HEK293T (cell line): Measurements from ENCODE around the gene RUNDC3A.

ENCODE experiments used
- CTCF ChIA-PET: fragments of 350-600 bp; formaldehyde crosslinking; extraction: SDS; loops from one replicate; lab custom pipeline; 2021; ENCODE audit warnings: antibody characterized with exemption, inconsistent platforms; lab: Yijun Ruan, JAX
- POLR2A ChIA-PET: fragments of 350-600 bp; formaldehyde crosslinking; extraction: SDS; loops from one replicate; lab custom pipeline; 2020; ENCODE audit warnings: antibody characterized with exemption, inconsistent platforms; lab: Yijun Ruan, JAX
- DNase-seq: peaks from one replicate; pipeline ENCODE4 v3.0.0; 2012; ENCODE audit warnings: mixed read lengths; ENCODE audit errors: extremely low spot score
- ARNT ChIP-seq: fragments of 450-650 bp; IDR thresholded peaks from 2 replicates; pipeline ENCODE4 v1.6.1; 2017; ENCODE audit warnings: mild to moderate bottlenecking
- BHLHE40 ChIP-seq: fragments of 450-650 bp; IDR thresholded peaks from 2 replicates; pipeline ENCODE4 v1.6.1; 2016; ENCODE audit warnings: mild to moderate bottlenecking, moderate library complexity, borderline replicate concordance
- CTBP1 ChIP-seq: fragments of 450-650 bp; IDR thresholded peaks from 2 replicates; pipeline ENCODE4 v1.6.1; 2016; ENCODE audit warnings: borderline replicate concordance
- ELF4 ChIP-seq: fragments of 450-650 bp; IDR thresholded peaks from 2 replicates; pipeline ENCODE4 v1.6.1; 2017; ENCODE audit warnings: antibody characterized with exemption
- FOXA1 ChIP-seq: fragments of 450-650 bp; IDR thresholded peaks from 2 replicates; pipeline ENCODE4 v1.6.1; 2016; ENCODE audit warnings: mild to moderate bottlenecking
- FOXK2 ChIP-seq: fragments of 450-650 bp; IDR thresholded peaks from 2 replicates; pipeline ENCODE4 v1.6.1; 2016; ENCODE audit warnings: mild to moderate bottlenecking
- FOXM1 ChIP-seq: fragments of 450-650 bp; IDR thresholded peaks from 2 replicates; pipeline ENCODE4 v1.6.1; 2017; ENCODE audit warnings: mild to moderate bottlenecking, borderline replicate concordance
- HDGF ChIP-seq: fragments of 450-650 bp; IDR thresholded peaks from 2 replicates; pipeline ENCODE4 v1.6.1; 2017; ENCODE audit warnings: antibody characterized with exemption, borderline replicate concordance
- L3MBTL2 ChIP-seq: fragments of 450-650 bp; conservative IDR thresholded peaks from 2 replicates; pipeline ENCODE4 v1.6.1; 2016; ENCODE audit warnings: mild to moderate bottlenecking
- LEF1 ChIP-seq: fragments of 450-650 bp; IDR thresholded peaks from 2 replicates; pipeline ENCODE4 v1.6.1; 2017; ENCODE audit warnings: mild to moderate bottlenecking, borderline replicate concordance
- NFRKB ChIP-seq: fragments of 450-650 bp; IDR thresholded peaks from 2 replicates; pipeline ENCODE4 v1.6.1; 2016; ENCODE audit warnings: mild to moderate bottlenecking, moderate library complexity
- SP1 ChIP-seq: fragments of 450-650 bp; IDR thresholded peaks from 2 replicates; pipeline ENCODE4 v1.6.1; 2017
- SUZ12 ChIP-seq: fragments of 450-650 bp; IDR thresholded peaks from 2 replicates; pipeline ENCODE4 v1.6.1; 2016; ENCODE audit warnings: mild to moderate bottlenecking
- TARDBP ChIP-seq: fragments of 450-650 bp; IDR thresholded peaks from 2 replicates; pipeline ENCODE4 v1.6.1; 2016
- ZNF384 ChIP-seq: fragments of 450-650 bp; IDR thresholded peaks from 2 replicates; pipeline ENCODE4 v1.6.1; 2016
- TF ChIP-seq, protein P1 (sequence below): fragments of 450-650 bp; IDR thresholded peaks from 2 replicates; pipeline ENCODE4 v1.6.1; 2016

The RUNDC3A gene

DNA sequence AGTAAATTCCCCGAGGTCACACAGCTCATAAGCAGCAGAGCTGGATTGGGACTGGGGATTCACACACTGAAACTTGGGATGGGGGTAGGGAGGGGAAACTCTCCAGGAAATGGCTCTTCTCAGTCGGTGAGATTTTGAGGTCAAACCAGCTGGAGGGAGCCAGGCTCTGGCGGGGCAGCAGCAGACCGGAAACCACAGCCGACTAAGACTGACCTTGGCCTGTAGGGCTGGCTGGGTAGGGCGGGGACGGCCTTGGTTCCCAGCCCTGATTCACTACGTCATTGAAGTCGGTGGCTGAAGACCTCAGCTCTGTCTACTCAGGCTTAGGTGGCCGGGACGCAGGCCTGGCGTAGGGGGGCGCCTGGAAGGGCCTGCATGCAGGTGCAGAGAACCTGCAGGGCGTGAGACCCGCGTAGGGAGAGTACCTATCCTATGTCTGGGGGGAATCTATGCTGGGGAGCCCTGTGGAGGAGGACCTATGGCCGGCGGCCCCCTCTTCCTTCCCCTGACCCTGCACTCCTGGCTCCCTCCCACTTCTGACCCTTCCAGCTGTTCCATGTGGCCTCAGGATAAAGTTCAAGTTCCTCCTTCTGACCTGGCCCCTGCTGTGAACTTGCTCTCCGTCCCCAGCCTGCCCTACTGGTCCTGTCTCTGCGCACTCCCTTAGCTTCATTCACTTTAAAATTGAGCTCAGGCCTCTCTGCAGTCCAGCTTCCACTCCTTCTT is 28.6 kb upstream of the RUNDC3A start:
- DNase-seq = no peak
- TF ChIP-seq ARNT (no peak), TARDBP (no peak), FOXK2 (no peak), L3MBTL2 (no peak), FOXM1 (no peak), SP1 (no peak), HDGF (no peak)
- ChIA-PET CTCF (no interaction called here), POLR2A (no interaction called here)

DNA sequence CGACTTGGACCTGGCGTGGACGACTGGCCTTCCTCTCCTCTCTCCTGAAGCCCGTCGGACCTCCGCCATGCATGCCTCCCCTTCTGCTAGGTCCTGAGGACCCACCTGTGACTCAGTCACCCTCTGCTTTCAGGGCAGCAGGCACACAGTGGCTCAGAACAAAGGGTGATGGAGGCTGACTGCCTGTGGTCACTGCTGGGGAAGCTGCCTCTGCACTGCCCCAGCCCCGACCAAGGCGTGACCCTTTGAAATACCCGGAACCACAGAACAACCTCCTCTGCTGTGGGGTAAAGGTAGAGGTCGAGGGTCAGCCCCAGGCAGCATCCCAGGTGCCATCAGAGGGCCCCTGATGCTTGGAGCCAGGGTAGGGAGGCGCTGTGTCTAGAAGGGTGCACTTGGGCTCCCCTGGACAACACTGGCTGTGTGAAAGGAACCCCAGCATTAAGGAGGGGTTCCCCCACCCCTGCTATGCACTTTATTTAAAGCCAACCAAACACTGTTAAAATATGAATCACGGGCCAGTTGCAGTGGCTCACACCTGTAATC is 27.9 kb upstream of the RUNDC3A start:
- POLR2A ChIA-PET = no interaction called here
- no peak for TF ChIP-seq HDGF
- TF ChIP-seq LEF1 = no peak
- no peak for TF ChIP-seq ELF4
- TF ChIP-seq SP1 = no peak
- TF ChIP-seq TARDBP = no peak
- CTCF ChIA-PET = no interaction called here
- DNase-seq = no peak

DNA sequence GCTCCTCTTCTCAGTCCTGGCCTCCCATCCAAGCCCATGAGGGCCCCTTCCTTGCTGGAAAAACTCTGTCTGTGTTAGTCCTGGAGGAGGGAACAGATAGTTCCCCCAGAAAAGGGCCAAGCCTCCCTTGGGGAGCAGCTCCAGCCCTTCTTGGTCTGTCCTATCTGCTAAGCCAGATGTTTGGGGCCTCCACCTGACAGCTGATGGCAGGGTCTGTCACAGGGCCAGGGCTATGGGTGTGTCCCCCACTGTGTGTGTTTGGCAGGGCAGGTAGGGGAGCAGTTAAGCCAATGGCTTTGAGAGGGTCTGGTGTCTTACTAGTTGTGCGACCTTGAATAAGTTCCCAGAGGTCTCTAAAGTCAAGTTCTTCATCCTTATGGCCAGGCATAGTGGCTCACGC is 26.8 kb upstream of the RUNDC3A start:
- DNase-seq = no peak
- no peak for TF ChIP-seq SUZ12
- no peak for TF ChIP-seq L3MBTL2
- no peak for TF ChIP-seq FOXA1
- no peak for TF ChIP-seq FOXK2
- no peak for TF ChIP-seq FOXM1
- TF ChIP-seq SP1 = no peak
- no peak for TF ChIP-seq HDGF
- no peak for TF ChIP-seq NFRKB
- no peak for TF ChIP-seq ELF4
- no peak for TF ChIP-seq ARNT
- TF ChIP-seq LEF1 = no peak
- no peak for TF ChIP-seq ZNF384
- TF ChIP-seq TARDBP = no peak
- TF ChIP-seq BHLHE40 = no peak
- TF ChIP-seq, protein P1, sequence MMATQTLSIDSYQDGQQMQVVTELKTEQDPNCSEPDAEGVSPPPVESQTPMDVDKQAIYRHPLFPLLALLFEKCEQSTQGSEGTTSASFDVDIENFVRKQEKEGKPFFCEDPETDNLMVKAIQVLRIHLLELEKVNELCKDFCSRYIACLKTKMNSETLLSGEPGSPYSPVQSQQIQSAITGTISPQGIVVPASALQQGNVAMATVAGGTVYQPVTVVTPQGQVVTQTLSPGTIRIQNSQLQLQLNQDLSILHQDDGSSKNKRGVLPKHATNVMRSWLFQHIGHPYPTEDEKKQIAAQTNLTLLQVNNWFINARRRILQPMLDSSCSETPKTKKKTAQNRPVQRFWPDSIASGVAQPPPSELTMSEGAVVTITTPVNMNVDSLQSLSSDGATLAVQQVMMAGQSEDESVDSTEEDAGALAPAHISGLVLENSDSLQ = no peak
- TF ChIP-seq CTBP1 = no peak
- CTCF ChIA-PET = no interaction called here
- POLR2A ChIA-PET = no interaction called here

DNA sequence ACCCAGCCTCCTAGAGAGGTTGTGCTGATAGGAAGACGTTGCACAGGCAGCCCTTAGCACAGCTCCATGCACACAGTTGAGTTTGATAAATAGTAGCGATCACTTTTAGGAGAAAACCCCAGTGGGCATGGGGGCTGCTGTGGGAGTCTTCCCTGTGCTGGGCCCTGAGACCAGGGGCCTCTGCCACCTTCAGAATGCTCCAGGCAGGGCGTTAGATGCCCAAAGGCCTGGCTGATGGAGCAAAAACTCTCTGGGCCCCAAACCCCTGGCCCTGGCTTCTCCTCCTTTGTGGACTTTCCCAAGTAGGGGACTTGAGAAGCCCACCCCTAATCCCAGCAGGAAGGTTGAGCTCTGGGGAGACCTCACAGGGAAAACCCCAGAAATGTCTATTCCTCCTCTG is 26.1 kb upstream of the RUNDC3A start:
- TF ChIP-seq, protein P1 = no peak
- TF ChIP-seq SP1 (no peak), TARDBP (no peak), BHLHE40 (no peak), ELF4 (no peak), HDGF (no peak), FOXM1 (no peak)
- no peak for DNase-seq
- ChIA-PET POLR2A (interaction anchor here (0.6 kb wide), 1 partner anchor 65 kb away, joined by 3 read pairs; no protein-coding TSS in a partner anchor), CTCF (no interaction called here)

DNA sequence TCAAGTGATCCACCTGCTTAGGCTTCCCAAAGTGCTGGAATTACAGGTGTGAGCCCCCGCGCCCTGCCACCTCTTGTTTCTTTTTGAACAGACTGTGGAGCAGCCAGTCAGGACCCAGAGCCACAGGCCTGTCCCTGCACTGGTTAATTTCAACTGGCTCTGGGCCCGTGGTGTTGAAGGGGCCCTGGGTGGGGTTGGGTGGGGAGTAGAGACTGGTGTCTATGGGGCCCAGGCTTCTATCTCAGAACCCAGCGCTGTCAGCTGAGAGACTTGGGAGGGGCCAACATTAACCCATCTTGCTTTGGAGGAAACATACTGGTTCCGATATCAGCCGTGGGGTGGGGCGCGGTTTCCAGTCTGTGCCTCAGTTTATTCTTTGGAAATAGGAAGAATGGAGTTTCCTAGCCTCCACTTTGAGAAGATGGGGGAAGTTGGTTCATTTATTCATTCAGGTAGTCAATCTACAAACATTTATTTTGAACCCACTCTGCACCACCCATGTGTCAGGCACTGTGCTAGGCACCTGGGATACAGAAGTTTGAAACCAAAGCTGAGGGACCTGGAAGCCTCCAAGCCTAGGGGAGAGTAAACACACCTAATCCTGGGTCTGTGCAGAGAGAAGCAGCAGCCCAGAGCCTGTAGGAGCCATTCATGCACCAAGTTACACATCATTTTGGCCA is 24.9 kb upstream of the RUNDC3A start:
- no peak for DNase-seq
- TF ChIP-seq SP1 (no peak), ZNF384 (no peak), BHLHE40 (no peak), SUZ12 (no peak), TARDBP (no peak), CTBP1 (no peak), HDGF (no peak), NFRKB (no peak), ARNT (no peak), FOXM1 (no peak)
- CTCF ChIA-PET = no interaction called here
- POLR2A ChIA-PET = no interaction called here

DNA sequence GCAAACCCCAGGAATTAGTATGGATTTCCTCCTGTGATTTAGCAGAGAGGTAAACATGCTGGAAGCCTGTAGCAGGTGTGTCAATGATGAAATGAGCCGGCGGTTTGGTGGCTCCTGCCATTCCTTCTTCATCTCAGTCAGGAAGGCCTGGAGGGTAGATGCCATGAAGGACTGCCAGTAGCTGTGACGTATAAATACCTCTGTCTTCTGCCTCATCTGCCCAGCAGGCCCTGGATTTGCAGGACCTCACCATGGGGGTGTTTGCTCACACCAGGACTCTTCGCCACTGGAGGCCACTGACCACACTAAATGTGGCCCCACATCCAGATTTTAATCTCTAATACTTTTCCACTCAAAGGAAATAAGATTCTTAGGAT is 24.4 kb upstream of the RUNDC3A start:
- no peak for TF ChIP-seq TARDBP
- no peak for TF ChIP-seq LEF1
- TF ChIP-seq L3MBTL2 = no peak
- TF ChIP-seq SUZ12 = no peak
- TF ChIP-seq ARNT = no peak
- TF ChIP-seq FOXK2 = no peak
- TF ChIP-seq FOXA1 = no peak
- no peak for TF ChIP-seq BHLHE40
- TF ChIP-seq SP1 = no peak
- DNase-seq = no peak
- ChIA-PET CTCF (no interaction called here), POLR2A (no interaction called here)
